ENCODE results near the gene RNF112. TPM values are rescaled to one million over a fixed set of nuclear protein-coding genes. Genes with fewer than 3 reads are reported as not detected.

RNF112 gene
- total RNA-seq = 0.19 TPM in 1 of 2 replicates, not detected in the other

GRCh38 chr17:19410875-19411620 is at the start of gene RNF112:
Gene RNF112, plus strand, starts transcription at chr17:19411232. Its CDS starts 177 bp downstream, at chr17:19411409.

GRCh38 chr17:19362277-19363113 is 48.5 kb upstream of the RNF112 start, which contains the start of gene B9D1:
Gene B9D1, minus strand, starts transcription at chr17:19362723. Its CDS starts 154 bp downstream, at chr17:19362569.

GRCh38 chr17:19378416-19379360 is 32.3 kb upstream of the RNF112 start, which contains the start of gene MAPK7:
Gene MAPK7, plus strand, starts transcription at chr17:19378498. Its CDS starts 403 bp downstream, at chr17:19378901.

DNA sequence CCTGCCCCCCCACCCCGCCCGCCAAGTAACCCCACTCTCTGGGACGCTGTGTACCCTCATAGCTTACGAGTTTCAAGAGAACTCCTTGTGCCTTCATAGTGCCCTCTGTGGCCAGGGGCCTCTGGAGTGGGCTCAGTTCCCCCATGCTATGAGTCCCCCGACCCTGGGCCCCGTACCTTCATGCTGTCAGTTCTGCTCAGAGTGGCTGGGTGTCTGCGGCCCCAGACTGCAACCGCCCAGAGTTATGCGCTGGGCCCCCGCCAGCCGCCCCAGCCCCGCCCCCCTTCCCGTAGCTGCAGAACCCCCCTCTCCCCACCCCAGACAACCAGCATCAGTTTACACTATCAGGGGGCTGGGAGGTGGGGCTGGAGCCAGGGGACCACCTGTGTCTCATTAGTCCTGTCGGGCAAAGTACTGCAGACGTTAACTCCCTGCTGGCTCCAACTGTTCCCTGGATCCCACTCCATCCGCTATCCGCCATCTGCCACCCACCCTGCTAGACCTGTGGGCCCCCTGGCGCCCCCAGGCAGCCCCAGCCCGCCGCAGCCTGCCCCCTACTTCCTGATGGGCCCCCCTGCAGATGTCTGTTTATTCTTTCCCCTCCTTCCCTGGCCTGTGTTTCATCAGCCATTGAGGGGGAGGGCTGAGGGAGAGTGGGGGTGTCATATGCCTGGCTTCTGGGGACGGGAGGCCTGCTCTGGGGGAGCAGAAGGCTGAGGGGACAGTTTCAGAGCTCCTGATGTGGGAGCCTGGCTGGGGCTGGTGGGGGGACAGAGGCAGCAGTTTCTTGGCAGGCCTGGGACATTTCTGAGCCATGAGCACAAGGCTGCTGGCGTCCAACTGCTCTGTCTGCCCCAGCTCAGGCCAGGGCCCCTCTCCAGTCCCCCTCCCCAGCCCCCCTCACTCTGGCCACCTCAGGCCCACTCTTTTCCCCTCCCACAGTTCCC is 23.8 kb upstream of the RNF112 start, which contains the start of gene MFAP4:
MFAP4 (minus strand) TSS at position 217 of the 947 bp plus-strand sequence; CDS start at position 182, 35 bp downstream.

Other genes starting within 250 kb of the RNF112 start
- gene EPN2, start 173.9 kb upstream of the RNF112 start, total RNA-seq = 24.7 and 44.5 TPM in 2 replicates
- 18.4 and 32.7 TPM in 2 replicates for gene B9D1, start 48.5 kb upstream of the RNF112 start, total RNA-seq
- gene MAPK7, start 32.7 kb upstream of the RNF112 start, total RNA-seq = 10.1 and 12.8 TPM in 2 replicates
- 0.09 TPM in 1 of 2 replicates, not detected in the other for gene MFAP4, start 24.0 kb upstream of the RNF112 start, total RNA-seq
- gene SLC47A1, start 122.6 kb downstream of the RNF112 start, total RNA-seq = 3.4 and 4.1 TPM in 2 replicates
- 27.0 and 40.1 TPM in 2 replicates for gene ALDH3A2, start 237.5 kb downstream of the RNF112 start, total RNA-seq

All from endothelial cell of coronary artery (primary cell).